ENCODE measurements around the gene SARS1. TPM values are rescaled to one million over a fixed set of nuclear protein-coding genes. Genes with fewer than 3 reads are reported as not detected.

The SARS1 gene
- total RNA-seq, 1 donor from 2014 or later: 135 TPM

GRCh38 chr1:109253803-109254620, 40.3 kb downstream of the SARS1 start:
- Mint-ChIP-seq H3K4me3 (ENCODE audit: low read depth) (peak overlapping the region; percentile 16), H3K27me3 (no peaks in the 10 kb centered on the region), H3K36me3 (ENCODE audit: insufficient read depth) (peaks cover 17% of the 10 kb centered on the region), H3K27ac (peak overlapping the region; percentile 59), H3K4me1 (ENCODE audit: low read depth) (peaks cover 26% of the 10 kb centered on the region), H3K9me3 (ENCODE audit: low read depth) (no peaks in the 10 kb centered on the region)
- TF ChIP-seq CTCF (IDR thresholded peaks at IDR 0.05; ENCODE audit: unreplicated experiment): no peak
- DNase-seq (ENCODE audit: low spot score, unreplicated experiment): no peak

DNA sequence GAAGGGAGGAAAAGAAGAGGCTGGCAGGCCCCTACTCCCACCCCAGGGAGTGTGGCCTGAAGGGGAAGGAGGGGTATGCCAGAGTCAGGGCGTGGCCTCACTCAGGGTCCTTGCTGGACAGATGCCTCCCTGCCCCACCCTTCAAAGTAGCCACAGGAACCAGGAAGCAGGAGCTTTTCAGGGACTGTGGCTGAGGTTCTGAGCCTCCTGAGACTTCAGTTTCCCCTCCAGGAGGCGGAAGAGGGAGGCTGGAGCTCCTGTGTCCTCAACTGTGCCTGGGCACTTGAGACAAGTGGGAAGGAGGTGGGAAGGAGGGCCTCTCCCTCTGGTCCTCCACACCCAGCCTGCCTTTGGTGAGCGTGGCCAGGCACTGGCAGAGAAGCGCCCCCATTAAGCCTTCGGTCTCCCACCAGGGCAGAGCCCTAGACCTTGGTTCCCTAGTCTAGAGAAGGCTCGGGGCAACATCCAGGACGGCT, 40.9 kb downstream of the SARS1 start:
- TF ChIP-seq CTCF (IDR thresholded peaks at IDR 0.05; ENCODE audit: unreplicated experiment): no peak
- Mint-ChIP-seq H3K36me3 (ENCODE audit: insufficient read depth) (peaks cover 17% of the 10 kb centered on the region), H3K9me3 (ENCODE audit: low read depth) (no peaks in the 10 kb centered on the region), H3K4me3 (ENCODE audit: low read depth) (peak overlapping the region; percentile 16), H3K27me3 (no peaks in the 10 kb centered on the region), H3K4me1 (ENCODE audit: low read depth) (peaks cover 26% of the 10 kb centered on the region), H3K27ac (no peak overlapping the region)
- DNase-seq (ENCODE audit: low spot score, unreplicated experiment): no peak

DNA sequence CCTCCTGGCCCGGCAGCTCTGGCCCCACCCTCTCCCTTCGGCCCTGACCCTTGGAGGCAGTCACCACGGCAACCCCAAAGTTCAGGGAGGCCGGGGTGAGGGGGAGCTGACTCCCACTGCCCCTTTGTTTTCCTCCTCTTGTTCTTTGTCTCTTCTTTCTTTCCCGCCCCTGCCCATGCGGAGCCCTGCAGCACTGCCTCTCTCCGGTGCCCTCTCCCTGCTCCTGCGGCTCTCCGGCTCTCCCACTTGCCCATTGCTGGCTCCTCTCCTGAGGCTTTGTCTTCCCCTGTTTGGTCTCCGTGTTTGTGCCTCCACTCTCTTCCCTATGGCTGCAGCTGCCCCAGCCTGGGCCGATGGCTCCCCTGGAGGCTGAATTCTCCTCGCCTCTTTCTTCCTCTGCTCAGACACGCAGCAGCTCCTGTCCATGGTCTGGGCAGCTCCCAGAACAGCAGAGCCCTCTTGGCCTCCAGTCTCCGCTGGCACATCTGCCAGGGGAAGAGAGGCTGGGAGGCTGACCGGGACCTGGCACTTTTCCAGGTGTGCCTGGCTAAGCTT, 41.5 kb downstream of the SARS1 start:
- Mint-ChIP-seq H3K4me3 (ENCODE audit: low read depth) (peak overlapping the region; percentile 40), H3K27me3 (no peaks in the 10 kb centered on the region), H3K27ac (peak overlapping the region; percentile 60), H3K9me3 (ENCODE audit: low read depth) (no peaks in the 10 kb centered on the region), H3K4me1 (ENCODE audit: low read depth) (peaks cover 28% of the 10 kb centered on the region), H3K36me3 (ENCODE audit: insufficient read depth) (peaks cover 18% of the 10 kb centered on the region)
- no peak for DNase-seq (ENCODE audit: low spot score, unreplicated experiment)
- peak; percentile 10 for TF ChIP-seq CTCF (IDR thresholded peaks at IDR 0.05; ENCODE audit: unreplicated experiment)

- H3K27me3 Mint-ChIP-seq: no peaks in the 10 kb centered on the region
- H3K4me3 Mint-ChIP-seq (ENCODE audit: low read depth): no peak overlapping the region
- peaks cover 18% of the 10 kb centered on the region for H3K36me3 Mint-ChIP-seq (ENCODE audit: insufficient read depth)
- no peak for TF ChIP-seq CTCF (IDR thresholded peaks at IDR 0.05; ENCODE audit: unreplicated experiment)
- DNase-seq (ENCODE audit: low spot score, unreplicated experiment): no peak
- peaks cover 28% of the 10 kb centered on the region for H3K4me1 Mint-ChIP-seq (ENCODE audit: low read depth)
- peak overlapping the region; percentile 60 for H3K27ac Mint-ChIP-seq
- H3K9me3 Mint-ChIP-seq (ENCODE audit: low read depth): no peaks in the 10 kb centered on the region
These were observed 42.0 kb downstream of the SARS1 start for GRCh38 chr1:109255678-109256077.

GRCh38 chr1:109256085-109256484, 42.4 kb downstream of the SARS1 start:
- no peak overlapping the region for H3K27ac Mint-ChIP-seq
- TF ChIP-seq CTCF (IDR thresholded peaks at IDR 0.05; ENCODE audit: unreplicated experiment): no peak

More at GRCh38 chr1:109256085-109256484, 42.4 kb downstream of the SARS1 start:
- no peak for DNase-seq (ENCODE audit: low spot score, unreplicated experiment)
- H3K4me3 Mint-ChIP-seq (ENCODE audit: low read depth): no peak overlapping the region
- no peaks in the 10 kb centered on the region for H3K27me3 Mint-ChIP-seq
- H3K9me3 Mint-ChIP-seq (ENCODE audit: low read depth): no peaks in the 10 kb centered on the region
- H3K36me3 Mint-ChIP-seq (ENCODE audit: insufficient read depth): peaks cover 18% of the 10 kb centered on the region
- H3K4me1 Mint-ChIP-seq (ENCODE audit: low read depth): peaks cover 28% of the 10 kb centered on the region
